ENCODE results near the gene SYNCRIP. TPM values are rescaled to one million over a fixed set of nuclear protein-coding genes. Genes with fewer than 3 reads are reported as not detected.
A peak's percentile ranks its signal among the peaks of the same experiment; 100 is the strongest.

SYNCRIP gene
- total RNA-seq, 1 donor, result 59.4 TPM

GRCh38 chr6:85674604-85675003, 31.9 kb upstream of the SYNCRIP start:
- H3K27ac ChIP-seq (ENCODE audit: low read depth, low read length), result peak overlapping the region; percentile 15
- no peaks in the 10 kb centered on the region for H3K27me3 ChIP-seq (ENCODE audit: insufficient read depth, low read length)
- DNase-seq (ENCODE audit: insufficient read length, low spot score, missing footprints), result no peak
- no peak overlapping the region for H2AFZ ChIP-seq (ENCODE audit: low read length)
- peaks cover 18% of the 10 kb centered on the region for H3K4me1 ChIP-seq (ENCODE audit: insufficient read depth, low read length)
- H4K20me1 ChIP-seq (ENCODE audit: insufficient read depth, low read length), result peaks cover 42% of the 10 kb centered on the region
- no peak overlapping the region for H3K4me3 ChIP-seq (ENCODE audit: insufficient read depth, low read length)
- H3K4me2 ChIP-seq (ENCODE audit: insufficient read depth, low read length), result peak overlapping the region; percentile 92
- no peaks in the 10 kb centered on the region for H3K9me3 ChIP-seq (ENCODE audit: low read depth, low read length)
- peaks cover 40% of the 10 kb centered on the region for H3K36me3 ChIP-seq (ENCODE audit: insufficient read depth, low read length)
- H3K79me2 ChIP-seq (ENCODE audit: insufficient read depth, low read length), result peaks cover 46% of the 10 kb centered on the region
- no peak for TF ChIP-seq CTCF (IDR thresholded peaks at IDR 0.05; ENCODE audit: extremely low read depth, low read depth, low read length)

GRCh38 chr6:85673198-85674139, 30.8 kb upstream of the SYNCRIP start:
- Histone ChIP-seq H3K4me1 (ENCODE audit: insufficient read depth, low read length) (peaks cover 18% of the 10 kb centered on the region), H3K27me3 (ENCODE audit: insufficient read depth, low read length) (no peaks in the 10 kb centered on the region), H3K27ac (ENCODE audit: low read depth, low read length) (no peak overlapping the region), H3K4me3 (ENCODE audit: insufficient read depth, low read length) (no peak overlapping the region), H3K36me3 (ENCODE audit: insufficient read depth, low read length) (peaks cover 40% of the 10 kb centered on the region), H3K79me2 (ENCODE audit: insufficient read depth, low read length) (peaks cover 46% of the 10 kb centered on the region), H3K4me2 (ENCODE audit: insufficient read depth, low read length) (no peak overlapping the region), H2AFZ (ENCODE audit: low read length) (no peak overlapping the region), H4K20me1 (ENCODE audit: insufficient read depth, low read length) (peaks cover 42% of the 10 kb centered on the region), H3K9me3 (ENCODE audit: low read depth, low read length) (no peaks in the 10 kb centered on the region)
- TF ChIP-seq CTCF (IDR thresholded peaks at IDR 0.05; ENCODE audit: extremely low read depth, low read depth, low read length), result no peak
- no peak for DNase-seq (ENCODE audit: insufficient read length, low spot score, missing footprints)

GRCh38 chr6:85672623-85673022, 29.9 kb upstream of the SYNCRIP start:
- H3K27me3 ChIP-seq (ENCODE audit: insufficient read depth, low read length), result no peaks in the 10 kb centered on the region
- peak; percentile 43 for DNase-seq (ENCODE audit: insufficient read length, low spot score, missing footprints)
- H4K20me1 ChIP-seq (ENCODE audit: insufficient read depth, low read length), result peaks cover 36% of the 10 kb centered on the region
- no peak overlapping the region for H3K4me2 ChIP-seq (ENCODE audit: insufficient read depth, low read length)
- peaks cover 18% of the 10 kb centered on the region for H3K4me1 ChIP-seq (ENCODE audit: insufficient read depth, low read length)
- TF ChIP-seq CTCF (IDR thresholded peaks at IDR 0.05; ENCODE audit: extremely low read depth, low read depth, low read length), result no peak
- no peaks in the 10 kb centered on the region for H3K9me3 ChIP-seq (ENCODE audit: low read depth, low read length)
- H3K4me3 ChIP-seq (ENCODE audit: insufficient read depth, low read length), result no peak overlapping the region
- H3K79me2 ChIP-seq (ENCODE audit: insufficient read depth, low read length), result peaks cover 37% of the 10 kb centered on the region
- no peak overlapping the region for H3K27ac ChIP-seq (ENCODE audit: low read depth, low read length)
- H2AFZ ChIP-seq (ENCODE audit: low read length), result no peak overlapping the region
- H3K36me3 ChIP-seq (ENCODE audit: insufficient read depth, low read length), result peaks cover 38% of the 10 kb centered on the region

- peaks cover 32% of the 10 kb centered on the region for H3K36me3 ChIP-seq (ENCODE audit: insufficient read depth, low read length)
- no peaks in the 10 kb centered on the region for H3K27me3 ChIP-seq (ENCODE audit: insufficient read depth, low read length)
- DNase-seq (ENCODE audit: insufficient read length, low spot score, missing footprints), result no peak
- H3K4me3 ChIP-seq (ENCODE audit: insufficient read depth, low read length), result no peak overlapping the region
- H2AFZ ChIP-seq (ENCODE audit: low read length), result no peak overlapping the region
- H4K20me1 ChIP-seq (ENCODE audit: insufficient read depth, low read length), result peaks cover 30% of the 10 kb centered on the region
- no peaks in the 10 kb centered on the region for H3K9me3 ChIP-seq (ENCODE audit: low read depth, low read length)
- TF ChIP-seq CTCF (IDR thresholded peaks at IDR 0.05; ENCODE audit: extremely low read depth, low read depth, low read length), result no peak
- H3K4me2 ChIP-seq (ENCODE audit: insufficient read depth, low read length), result no peak overlapping the region
- peaks cover 32% of the 10 kb centered on the region for H3K79me2 ChIP-seq (ENCODE audit: insufficient read depth, low read length)
- H3K27ac ChIP-seq (ENCODE audit: low read depth, low read length), result no peak overlapping the region
- peaks cover 18% of the 10 kb centered on the region for H3K4me1 ChIP-seq (ENCODE audit: insufficient read depth, low read length)
Observed at GRCh38 chr6:85672050-85672449, 29.4 kb upstream of the SYNCRIP start.

Data from osteoblast (primary cell).